ENCODE results near the gene SLC7A14. TPM values are rescaled to one million over a fixed set of nuclear protein-coding genes. Genes with fewer than 3 reads are reported as not detected.

SLC7A14 gene
- total and polyA plus RNA-seq, 8 donors, result 0.09 to 1.9 (median 0.20) TPM

DNA sequence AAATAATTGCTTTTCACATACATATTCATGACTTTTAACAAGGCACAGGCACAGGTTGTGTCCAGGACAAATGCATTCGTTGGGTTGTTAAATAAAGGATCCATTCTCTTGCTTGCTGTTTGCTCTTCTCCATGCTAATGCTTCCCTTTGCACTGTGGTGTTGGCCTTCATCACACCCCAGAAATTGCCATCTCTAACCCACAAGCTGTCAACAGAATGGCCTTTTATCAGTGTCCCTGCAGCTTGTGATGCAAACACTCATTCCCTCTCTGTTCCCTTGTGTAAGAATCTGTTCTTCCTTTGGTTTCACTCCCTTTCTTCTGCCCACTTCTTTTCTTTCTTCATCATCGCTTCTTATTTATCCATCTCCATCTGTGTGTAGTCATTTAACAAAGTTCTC is 72.2 kb downstream of the SLC7A14 start:
- H3K4me3 ChIP-seq, result no peak overlapping the region
- no peaks in the 10 kb centered on the region for H3K27me3 ChIP-seq
- WGBS, 2 donors, result 58 to 64% methylated on average over 2 of the region's 2 CpGs
- TF ChIP-seq CTCF (IDR thresholded peaks at IDR 0.05), result no peak
- H3K4me1 ChIP-seq, result no peaks in the 10 kb centered on the region
- no peak for ATAC-seq
- H3K36me3 ChIP-seq, result no peaks in the 10 kb centered on the region
- FAIRE-seq, result no peak
- H3K9me3 ChIP-seq, result no peaks in the 10 kb centered on the region
- DNase-seq, result no peak
- H3K27ac ChIP-seq, result no peak overlapping the region
- intact Hi-C loops (cut with DNase I), result no loop called here

GRCh38 chr3:170511371-170511770 is 74.5 kb downstream of the SLC7A14 start:
- H3K9me3 ChIP-seq, result no peaks in the 10 kb centered on the region
- H3K27me3 ChIP-seq, result no peaks in the 10 kb centered on the region
- FAIRE-seq (no peak), ATAC-seq (no peak), DNase-seq (no peak)
- peaks cover 0 to 4% (median 0%) of the 10 kb centered on the region in 3 donors for H3K4me1 ChIP-seq
- H3K36me3 ChIP-seq, result no peaks in the 10 kb centered on the region
- H3K27ac ChIP-seq, result no peak overlapping the region
- no peak for TF ChIP-seq CTCF (IDR thresholded peaks at IDR 0.05)
- intact Hi-C loops (cut with DNase I), result no loop called here
- no peak overlapping the region for H3K4me3 ChIP-seq
- 63 to 75% methylated on average over 4 of the region's 4 CpGs for WGBS, 2 donors

GRCh38 chr3:170508839-170509238 is 77.0 kb downstream of the SLC7A14 start:
- DNase-seq (no peak), ATAC-seq (no peak), FAIRE-seq (no peak)
- Histone ChIP-seq H3K4me3 (no peak overlapping the region), H3K27me3 (no peaks in the 10 kb centered on the region), H3K4me1 (peaks cover 0 to 4% (median 0%) of the 10 kb centered on the region in 3 donors), H3K9me3 (no peaks in the 10 kb centered on the region), H3K36me3 (no peaks in the 10 kb centered on the region), H3K27ac (no peak overlapping the region)
- WGBS, 2 donors, result 80 to 89% methylated on average over 4 of the region's 4 CpGs
- intact Hi-C loops (cut with DNase I), result no loop called here
- no peak for TF ChIP-seq CTCF (IDR thresholded peaks at IDR 0.05)

DNA sequence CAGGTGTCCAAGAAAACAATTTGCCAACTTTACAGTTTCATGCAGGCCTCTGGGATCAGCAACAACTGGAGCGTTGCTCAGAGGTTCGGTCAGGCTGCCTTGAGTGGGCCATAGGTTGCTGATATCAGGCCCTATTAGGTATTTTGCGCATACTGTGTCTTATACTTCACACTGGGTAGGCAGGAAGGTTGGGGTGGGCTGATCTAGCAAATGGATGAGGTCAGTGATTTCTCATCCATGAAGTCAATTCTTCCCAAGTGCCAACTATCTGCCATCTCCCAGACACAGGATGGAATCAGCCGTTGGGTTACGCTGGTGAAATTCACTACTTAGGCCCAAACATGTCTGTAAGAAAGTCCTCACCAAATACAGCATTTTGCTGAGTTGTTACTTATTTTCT is 77.6 kb downstream of the SLC7A14 start:
- DNase-seq, result no peak
- no peak overlapping the region for H3K4me3 ChIP-seq
- no peak for FAIRE-seq
- TF ChIP-seq CTCF (IDR thresholded peaks at IDR 0.05), result no peak
- intact Hi-C loops (cut with DNase I), result no loop called here
- peaks cover 0 to 4% (median 0%) of the 10 kb centered on the region in 3 donors for H3K4me1 ChIP-seq
- H3K27ac ChIP-seq, result no peak overlapping the region
- no peaks in the 10 kb centered on the region for H3K27me3 ChIP-seq
- no peak for ATAC-seq
- no peaks in the 10 kb centered on the region for H3K36me3 ChIP-seq
- WGBS, 2 donors, result 95 to 98% methylated on average over 5 of the region's 5 CpGs
- no peaks in the 10 kb centered on the region for H3K9me3 ChIP-seq

DNA sequence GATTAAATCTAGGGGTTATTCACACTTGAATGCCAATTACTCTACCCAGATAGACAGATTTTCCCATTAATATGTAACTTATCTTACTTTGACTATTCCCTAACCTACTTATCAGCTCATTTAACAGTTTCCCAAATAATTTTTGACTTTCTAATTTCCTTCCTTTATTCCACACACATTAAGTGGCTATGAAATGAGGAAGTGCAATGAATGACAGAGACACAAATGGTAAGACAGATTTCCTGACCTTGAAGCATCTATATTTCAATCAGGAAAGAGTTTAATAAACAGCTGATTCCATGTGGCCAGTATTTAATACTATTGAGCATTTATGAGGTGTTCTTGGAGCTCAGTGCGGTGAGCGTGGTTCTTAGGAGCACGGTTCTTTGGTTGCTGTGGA is 78.8 kb downstream of the SLC7A14 start:
- no peaks in the 10 kb centered on the region for H3K36me3 ChIP-seq
- no peak for TF ChIP-seq CTCF (IDR thresholded peaks at IDR 0.05)
- H3K4me1 ChIP-seq, result peaks cover 0 to 4% (median 0%) of the 10 kb centered on the region in 3 donors
- no peaks in the 10 kb centered on the region for H3K27me3 ChIP-seq
- FAIRE-seq (no peak), DNase-seq (no peak), ATAC-seq (no peak)
- WGBS, 2 donors, result 92 to 95% methylated on average over 3 of the region's 3 CpGs
- intact Hi-C loops (cut with DNase I), result no loop called here
- H3K4me3 ChIP-seq, result no peak overlapping the region
- no peak overlapping the region for H3K27ac ChIP-seq
- no peaks in the 10 kb centered on the region for H3K9me3 ChIP-seq

All from pancreas (tissue), 10 donors.